ENCODE data around the gene CTAG1B.

DNA sequence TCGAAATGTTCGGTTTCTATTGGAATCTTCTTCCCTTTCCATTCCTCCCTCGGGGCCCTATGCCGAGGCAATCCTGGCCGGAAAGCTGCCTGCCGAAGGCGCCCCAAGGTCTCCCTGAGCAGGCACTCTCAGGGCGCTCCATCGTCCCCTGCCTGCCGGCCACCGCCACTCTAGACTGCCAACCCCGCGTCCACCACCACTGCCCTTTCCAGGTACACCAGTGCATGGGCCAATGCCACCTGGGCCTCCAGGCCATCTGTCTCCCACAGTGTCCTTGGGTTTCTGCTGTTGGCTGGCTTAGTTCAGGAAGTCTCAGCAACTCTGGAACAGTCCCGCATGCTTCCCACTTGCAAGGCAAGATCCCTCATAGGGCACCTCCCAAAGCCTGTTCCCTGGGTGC is 19.6 kb downstream of the CTAG1B start:
- TF ChIP-seq EZH2 (IDR thresholded peaks at IDR 0.05; ENCODE audit: borderline replicate concordance, low read depth, low read length, severe bottlenecking) (no peak), POLR2AphosphoS5 (IDR thresholded peaks at IDR 0.05; ENCODE audit: insufficient read depth, low read depth, low read length) (no peak), JUN (IDR thresholded peaks at IDR 0.05; ENCODE audit: borderline replicate concordance, insufficient read depth, insufficient read length, low read depth) (no peak), POLR2A (IDR thresholded peaks at IDR 0.05; ENCODE audit: low read depth, low read length) (no peak)
- TF ChIP-seq, protein P1, sequence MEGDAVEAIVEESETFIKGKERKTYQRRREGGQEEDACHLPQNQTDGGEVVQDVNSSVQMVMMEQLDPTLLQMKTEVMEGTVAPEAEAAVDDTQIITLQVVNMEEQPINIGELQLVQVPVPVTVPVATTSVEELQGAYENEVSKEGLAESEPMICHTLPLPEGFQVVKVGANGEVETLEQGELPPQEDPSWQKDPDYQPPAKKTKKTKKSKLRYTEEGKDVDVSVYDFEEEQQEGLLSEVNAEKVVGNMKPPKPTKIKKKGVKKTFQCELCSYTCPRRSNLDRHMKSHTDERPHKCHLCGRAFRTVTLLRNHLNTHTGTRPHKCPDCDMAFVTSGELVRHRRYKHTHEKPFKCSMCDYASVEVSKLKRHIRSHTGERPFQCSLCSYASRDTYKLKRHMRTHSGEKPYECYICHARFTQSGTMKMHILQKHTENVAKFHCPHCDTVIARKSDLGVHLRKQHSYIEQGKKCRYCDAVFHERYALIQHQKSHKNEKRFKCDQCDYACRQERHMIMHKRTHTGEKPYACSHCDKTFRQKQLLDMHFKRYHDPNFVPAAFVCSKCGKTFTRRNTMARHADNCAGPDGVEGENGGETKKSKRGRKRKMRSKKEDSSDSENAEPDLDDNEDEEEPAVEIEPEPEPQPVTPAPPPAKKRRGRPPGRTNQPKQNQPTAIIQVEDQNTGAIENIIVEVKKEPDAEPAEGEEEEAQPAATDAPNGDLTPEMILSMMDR (IDR thresholded peaks at IDR 0.05; ENCODE audit: extremely low read depth in 1 of 2, insufficient read depth in 1 of 2, low read depth in 1 of 2, low read length in 2 of 2): no peak
